GM12878 (cell line): ENCODE data around the gene CORO2B. TPM values are rescaled to one million over a fixed set of nuclear protein-coding genes. Genes with fewer than 3 reads are reported as not detected.

Experiments used
- ATAC-seq: fragments of 200-7000 bp; cut with Tn5 transposase; 3 replicates; pipeline ENCODE4 v1.9.1; 2020; ENCODE audit warnings: mild to moderate bottlenecking, moderate library complexity
- BruUV-seq: library from RNA; stranded (reverse); fragments of 400-500 nt; replicated peaks from 2 replicates; lab custom pipeline; 2021; lab: Mats Ljungman, UMichigan
- CTCF ChIA-PET: fragments of 300-600 bp; sonication (Branson Sonifier 250); formaldehyde crosslinking; extraction: SDS; loops from one replicate; lab custom pipeline; 2021; ENCODE audit warnings: inconsistent platforms; lab: Yijun Ruan, JAX
- POLR2A ChIA-PET: fragments of 350-600 bp; formaldehyde crosslinking; extraction: SDS; loops from one replicate; lab custom pipeline; 2021; ENCODE audit warnings: inconsistent platforms; lab: Charles Lee
- RAD21 ChIA-PET: fragments of 300-600 bp; sonication (Branson Sonifier 250); formaldehyde crosslinking; loops from one replicate; lab custom pipeline; 2023; ENCODE audit warnings: antibody characterized with exemption; ENCODE audit not compliant: unreplicated experiment; lab: Charles Lee
- SMC1A ChIA-PET: fragments of 300-600 bp; sonication (Branson Sonifier 250); formaldehyde crosslinking; loops from one replicate; lab custom pipeline; 2023; ENCODE audit not compliant: unreplicated experiment, uncharacterized antibody; lab: Charles Lee
- DNase-seq: peaks from one replicate; pipeline ENCODE4 v3.0.0-alpha.2; 2011; ENCODE audit warnings: low read depth, low spot score
- FAIRE-seq: peaks from 3 replicates; lab custom pipeline; 2011; peaks lifted over from hg19 to GRCh38; lab: Jason Lieb, UNC
- H2AFZ ChIP-seq: 2 replicates; pipeline ENCODE4 v1.6.0; 2011; ENCODE audit warnings: low read depth, low read length, control low read depth; ENCODE audit not compliant: control insufficient read depth
- H3K27ac ChIP-seq: 2 replicates; pipeline ENCODE4 v1.5.1; 2011; ENCODE audit warnings: control low read depth; ENCODE audit not compliant: control insufficient read depth, insufficient read depth
- H3K27me3 ChIP-seq, 2 experiments: replicated peaks in 1 of 2; 2 replicates each; pipeline versions ENCODE4 v1.6.0 to v1.6.1; 2011; ENCODE audit warnings: low read length in 1 of 2; ENCODE audit not compliant: control insufficient read depth in 2 of 2, insufficient read depth in 2 of 2
- H3K36me3 ChIP-seq, 2 experiments: 2 replicates each; pipeline ENCODE4 v1.5.1; 2011; ENCODE audit warnings: low read length in 1 of 2; ENCODE audit not compliant: control insufficient read depth in 2 of 2, insufficient read depth in 2 of 2
- H3K4me1 ChIP-seq: 2 replicates; pipeline ENCODE4 v1.6.1; 2011; ENCODE audit warnings: mild to moderate bottlenecking, low read length, moderate library complexity, mixed read lengths; ENCODE audit not compliant: control insufficient read depth, insufficient read depth
- H3K4me2 ChIP-seq: 2 replicates; pipeline ENCODE4 v1.6.0; 2011; ENCODE audit warnings: control low read depth; ENCODE audit not compliant: control insufficient read depth, insufficient read depth
- H3K4me3 ChIP-seq: fragments of 200-600 bp; sonication (generic); 2 replicates; pipeline ENCODE4 v1.5.1; 2016
- H3K79me2 ChIP-seq: 2 replicates; pipeline ENCODE4 v1.6.0; 2011; ENCODE audit warnings: low read length; ENCODE audit not compliant: control insufficient read depth, insufficient read depth
- H3K9ac ChIP-seq: 2 replicates; pipeline ENCODE4 v1.8.0; 2011; ENCODE audit warnings: low read length, control low read depth, mixed read lengths; ENCODE audit not compliant: control insufficient read depth, insufficient read depth
- H3K9me3 ChIP-seq: replicated peaks from 3 replicates; pipeline ENCODE4 v1.5.1; 2011; ENCODE audit warnings: mild to moderate bottlenecking, low read length; ENCODE audit not compliant: control insufficient read depth, insufficient read depth
- H4K20me1 ChIP-seq: 2 replicates; pipeline ENCODE4 v1.6.0; 2011; ENCODE audit not compliant: control insufficient read depth, insufficient read depth
- BACH1 ChIP-seq: fragments of 450-650 bp; IDR thresholded peaks from 2 replicates; pipeline ENCODE4 v1.6.1; 2017; ENCODE audit warnings: mild to moderate bottlenecking, borderline replicate concordance
- GATAD2B ChIP-seq: fragments of 450-650 bp; conservative IDR thresholded peaks from 2 replicates; pipeline ENCODE4 v1.6.1; 2017; ENCODE audit warnings: low read depth, mild to moderate bottlenecking, moderate library complexity
- IKZF1 ChIP-seq: fragments of 450-650 bp; conservative IDR thresholded peaks from 2 replicates; pipeline ENCODE4 v1.6.1; 2017; ENCODE audit warnings: antibody characterized with exemption, mild to moderate bottlenecking
- IKZF2 ChIP-seq, 2 experiments: fragments of 450-650 bp; IDR thresholded peaks; 2 replicates each; pipeline ENCODE4 v1.6.1; 2017; ENCODE audit warnings: mild to moderate bottlenecking in 2 of 2, moderate library complexity in 2 of 2
- POLR2AphosphoS5 ChIP-seq: IDR thresholded peaks from 2 replicates; pipeline ENCODE4 v1.6.1; 2011; ENCODE audit warnings: mild to moderate bottlenecking, low read length, inconsistent platforms
- WGBS: methylation state at CpG from one replicate; pipeline ENCODE4 v1.1.6; 2016; ENCODE audit warnings: low lambda C conversion rate; ENCODE audit not compliant: insufficient replicate concordance, insufficient coverage; ENCODE audit errors: missing lambda C conversion rate; 5-methylcytosine and 5-hydroxymethylcytosine counted together
- in situ Hi-C: fragments of 300-500 bp; cut with MboI; formaldehyde crosslinking; loops from 9 replicates; pipeline ENCODE4 v1.14.3; 2018; ENCODE audit warnings: mixed read lengths
- intact Hi-C: fragments of 100-400 bp; cut with micrococcal nuclease; formaldehyde crosslinking; loops from one replicate; pipeline ENCODE4 v1.14.2; 2022; ENCODE audit not compliant: unreplicated experiment
- polyA plus RNA-seq, 11 experiments: library from polyadenylated mRNA; depleted of rRNA in 4 of 11; unstranded in 6 of 11; stranded (reverse) in 5 of 11; fragments of >200 nt; fragmentation: Nextera tagmentation in 4 of 11; fragmentation: Illumina TruSeq in 1 of 11; extraction: Ambion mirVana in 4 of 11; extraction: Trizol in 1 of 11; gene quantifications; 1 replicate in 1 of 11; 2 replicates in 10 of 11; pipeline versions ENCODE4 v1.2.1 to v1.2.3, GENCODE V29; 2011 to 2016; ENCODE audit warnings: inconsistent platforms in 2 of 11, missing spikeins in 2 of 11, low read depth in 1 of 11
- total RNA-seq, 4 experiments: library from RNA; depleted of rRNA in 3 of 4; stranded (reverse); fragments of >200 nt in 3 of 4; fragmentation: Illumina TruSeq in 1 of 4; extraction: Trizol in 1 of 4; gene quantifications; 2 replicates each; pipeline versions ENCODE4 v1.2.1 to v1.2.3, GENCODE V29; 2013 to 2021
- TF ChIP-seq, protein P1 (sequence below), 3 experiments: IDR thresholded peaks in 2 of 3; conservative IDR thresholded peaks in 1 of 3; 2 replicates each; pipeline ENCODE4 v1.5.1; 2011; ENCODE audit warnings: low read depth in 3 of 3, low read length in 3 of 3, mild to moderate bottlenecking in 3 of 3, control low read depth in 2 of 3, moderate library complexity in 2 of 3, inconsistent platforms in 1 of 3, mixed read lengths in 1 of 3; ENCODE audit not compliant: control insufficient read depth in 2 of 3, insufficient read depth in 1 of 3; ENCODE audit errors: extremely low read depth in 1 of 3

The CORO2B gene
- total and polyA plus RNA-seq, 10 of the 15 experiments (the other 5 are each of a cell fraction or from before 2014, with no cell fraction given): 0.05 to 0.73 (median 0.13) TPM; not detected in 4

GRCh38 chr15:68694111-68694510 lies 115.3 kb downstream of the CORO2B start:
- Histone ChIP-seq H3K9me3 (no peaks in the 10 kb centered on the region), H3K79me2 (no peaks in the 10 kb centered on the region), H3K9ac (no peak overlapping the region), H4K20me1 (no peaks in the 10 kb centered on the region), H3K4me3 (no peak overlapping the region), H3K4me2 (no peak overlapping the region), H3K4me1 (no peaks in the 10 kb centered on the region), H3K27ac (no peak overlapping the region), H3K36me3 (no peaks in the 10 kb centered on the region), H3K27me3 (peaks cover 0 to 1% of the 10 kb centered on the region in 2 experiments; a peak in 3 of 4 replicates), H2AFZ (no peak overlapping the region)
- ATAC-seq (no peak), FAIRE-seq (no peak), DNase-seq (no peak)
- TF ChIP-seq BACH1 (no peak), IKZF1 (no peak), IKZF2 (IDR thresholded peaks at IDR 0.05) (no peak), POLR2AphosphoS5 (no peak), GATAD2B (no peak)
- TF ChIP-seq, protein P1, sequence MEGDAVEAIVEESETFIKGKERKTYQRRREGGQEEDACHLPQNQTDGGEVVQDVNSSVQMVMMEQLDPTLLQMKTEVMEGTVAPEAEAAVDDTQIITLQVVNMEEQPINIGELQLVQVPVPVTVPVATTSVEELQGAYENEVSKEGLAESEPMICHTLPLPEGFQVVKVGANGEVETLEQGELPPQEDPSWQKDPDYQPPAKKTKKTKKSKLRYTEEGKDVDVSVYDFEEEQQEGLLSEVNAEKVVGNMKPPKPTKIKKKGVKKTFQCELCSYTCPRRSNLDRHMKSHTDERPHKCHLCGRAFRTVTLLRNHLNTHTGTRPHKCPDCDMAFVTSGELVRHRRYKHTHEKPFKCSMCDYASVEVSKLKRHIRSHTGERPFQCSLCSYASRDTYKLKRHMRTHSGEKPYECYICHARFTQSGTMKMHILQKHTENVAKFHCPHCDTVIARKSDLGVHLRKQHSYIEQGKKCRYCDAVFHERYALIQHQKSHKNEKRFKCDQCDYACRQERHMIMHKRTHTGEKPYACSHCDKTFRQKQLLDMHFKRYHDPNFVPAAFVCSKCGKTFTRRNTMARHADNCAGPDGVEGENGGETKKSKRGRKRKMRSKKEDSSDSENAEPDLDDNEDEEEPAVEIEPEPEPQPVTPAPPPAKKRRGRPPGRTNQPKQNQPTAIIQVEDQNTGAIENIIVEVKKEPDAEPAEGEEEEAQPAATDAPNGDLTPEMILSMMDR (IDR thresholded peaks at IDR 0.05 in 2 of 3, conservative IDR thresholded peaks at IDR 0.05 in 1 of 3; ENCODE audit: control insufficient read depth in 2 of 3, extremely low read depth in 1 of 3, insufficient read depth in 1 of 3, low read depth in 3 of 3, low read length in 3 of 3): no peak
- in situ Hi-C loops (no loop called here), intact Hi-C loops (no loop called here)
- no TSS peak for BruUV-seq
- 52% methylated on average over 4 of the region's 4 CpGs for WGBS
- CTCF ChIA-PET: interaction anchor here (1.5 kb wide), 1 partner anchor 20 kb away, joined by 7 read pairs; no protein-coding TSS in a partner anchor
- SMC1A ChIA-PET: no interaction called here
- POLR2A ChIA-PET: no interaction called here
- RAD21 ChIA-PET: no interaction called here
